Loucy (cell line): Measurements from ENCODE around the gene SVEP1.

Experiments used
- EZH2phosphoT487 ChIP-seq: fragments of 200-600 bp; IDR thresholded peaks from 2 replicates; pipeline ENCODE4 v1.6.1; 2018; ENCODE audit warnings: antibody characterized with exemption, mild to moderate bottlenecking, moderate library complexity, borderline replicate concordance
- TF ChIP-seq, protein P1 (sequence below): fragments of 200-600 bp; sonication (generic); conservative IDR thresholded peaks from 2 replicates; pipeline ENCODE4 v1.5.1; 2014; ENCODE audit warnings: mild to moderate bottlenecking, antibody characterized with exemption, low read length

GRCh38 chr9:110337727-110338126, 241.8 kb downstream of the SVEP1 start, which contains the start of gene TXNDC8:
- TF ChIP-seq, protein P1, sequence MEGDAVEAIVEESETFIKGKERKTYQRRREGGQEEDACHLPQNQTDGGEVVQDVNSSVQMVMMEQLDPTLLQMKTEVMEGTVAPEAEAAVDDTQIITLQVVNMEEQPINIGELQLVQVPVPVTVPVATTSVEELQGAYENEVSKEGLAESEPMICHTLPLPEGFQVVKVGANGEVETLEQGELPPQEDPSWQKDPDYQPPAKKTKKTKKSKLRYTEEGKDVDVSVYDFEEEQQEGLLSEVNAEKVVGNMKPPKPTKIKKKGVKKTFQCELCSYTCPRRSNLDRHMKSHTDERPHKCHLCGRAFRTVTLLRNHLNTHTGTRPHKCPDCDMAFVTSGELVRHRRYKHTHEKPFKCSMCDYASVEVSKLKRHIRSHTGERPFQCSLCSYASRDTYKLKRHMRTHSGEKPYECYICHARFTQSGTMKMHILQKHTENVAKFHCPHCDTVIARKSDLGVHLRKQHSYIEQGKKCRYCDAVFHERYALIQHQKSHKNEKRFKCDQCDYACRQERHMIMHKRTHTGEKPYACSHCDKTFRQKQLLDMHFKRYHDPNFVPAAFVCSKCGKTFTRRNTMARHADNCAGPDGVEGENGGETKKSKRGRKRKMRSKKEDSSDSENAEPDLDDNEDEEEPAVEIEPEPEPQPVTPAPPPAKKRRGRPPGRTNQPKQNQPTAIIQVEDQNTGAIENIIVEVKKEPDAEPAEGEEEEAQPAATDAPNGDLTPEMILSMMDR: no peak
- TF ChIP-seq EZH2phosphoT487: no peak
